22Rv1 (cell line): ENCODE measurements around the gene GPC6.

ENCODE experiments used
- H3K27ac ChIP-seq: fragments of 450-650 bp; 2 replicates; pipeline ENCODE4 v1.5.1; 2017
- ZFX ChIP-seq: fragments of 450-650 bp; IDR thresholded peaks from 2 replicates; pipeline ENCODE4 v1.6.1; 2017; ENCODE audit warnings: antibody characterized with exemption, borderline replicate concordance
- TF ChIP-seq, protein P1 (sequence below): fragments of 450-650 bp; IDR thresholded peaks from 2 replicates; pipeline ENCODE4 v1.5.1; 2017; ENCODE audit warnings: mild to moderate bottlenecking

GPC6 gene

DNA sequence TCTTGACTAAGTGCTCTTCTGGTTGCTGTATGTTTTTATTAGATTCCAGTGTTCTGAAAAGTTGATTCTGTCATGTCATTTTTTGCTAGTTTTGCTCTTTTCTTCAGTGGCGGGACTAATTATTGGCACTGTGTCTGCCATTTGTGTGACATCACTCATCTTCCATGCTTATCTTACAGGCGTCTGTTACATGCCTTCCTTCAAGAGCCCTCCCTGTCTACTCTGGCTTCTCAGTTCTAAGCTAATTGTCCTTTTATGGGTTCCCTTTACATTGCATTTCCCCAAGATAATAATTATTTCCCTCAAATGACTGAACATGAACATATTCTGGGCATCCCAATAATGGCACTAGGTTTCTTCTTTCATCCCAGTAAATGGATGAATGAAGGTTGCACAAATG is 793.8 kb downstream of the GPC6 start:
- H3K27ac ChIP-seq, result no peak overlapping the region

DNA sequence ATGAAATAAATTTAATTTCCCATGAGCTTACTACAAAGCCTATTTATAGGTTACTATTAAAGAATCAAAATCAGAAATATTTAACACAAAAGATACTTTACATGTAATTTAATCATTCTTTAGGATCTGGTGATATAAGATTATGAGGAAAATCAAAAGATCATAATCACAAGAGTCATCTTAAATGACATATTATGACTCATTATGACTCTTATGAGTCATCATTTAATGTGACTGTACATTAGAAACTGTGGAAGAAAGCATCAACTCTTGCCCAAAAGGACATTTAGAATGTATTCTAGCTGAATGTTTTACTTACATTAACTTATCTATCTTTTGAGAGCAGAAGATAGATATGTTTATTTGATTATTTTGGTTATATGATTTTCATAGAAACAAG is 794.2 kb downstream of the GPC6 start:
- TF ChIP-seq ZFX, result no peak
- TF ChIP-seq, protein P1, sequence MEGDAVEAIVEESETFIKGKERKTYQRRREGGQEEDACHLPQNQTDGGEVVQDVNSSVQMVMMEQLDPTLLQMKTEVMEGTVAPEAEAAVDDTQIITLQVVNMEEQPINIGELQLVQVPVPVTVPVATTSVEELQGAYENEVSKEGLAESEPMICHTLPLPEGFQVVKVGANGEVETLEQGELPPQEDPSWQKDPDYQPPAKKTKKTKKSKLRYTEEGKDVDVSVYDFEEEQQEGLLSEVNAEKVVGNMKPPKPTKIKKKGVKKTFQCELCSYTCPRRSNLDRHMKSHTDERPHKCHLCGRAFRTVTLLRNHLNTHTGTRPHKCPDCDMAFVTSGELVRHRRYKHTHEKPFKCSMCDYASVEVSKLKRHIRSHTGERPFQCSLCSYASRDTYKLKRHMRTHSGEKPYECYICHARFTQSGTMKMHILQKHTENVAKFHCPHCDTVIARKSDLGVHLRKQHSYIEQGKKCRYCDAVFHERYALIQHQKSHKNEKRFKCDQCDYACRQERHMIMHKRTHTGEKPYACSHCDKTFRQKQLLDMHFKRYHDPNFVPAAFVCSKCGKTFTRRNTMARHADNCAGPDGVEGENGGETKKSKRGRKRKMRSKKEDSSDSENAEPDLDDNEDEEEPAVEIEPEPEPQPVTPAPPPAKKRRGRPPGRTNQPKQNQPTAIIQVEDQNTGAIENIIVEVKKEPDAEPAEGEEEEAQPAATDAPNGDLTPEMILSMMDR, result no peak
- no peak overlapping the region for H3K27ac ChIP-seq

More for the DNA sequence above, 793.8 kb downstream of the GPC6 start:
- TF ChIP-seq, protein P1, result no peak
- no peak for TF ChIP-seq ZFX

DNA sequence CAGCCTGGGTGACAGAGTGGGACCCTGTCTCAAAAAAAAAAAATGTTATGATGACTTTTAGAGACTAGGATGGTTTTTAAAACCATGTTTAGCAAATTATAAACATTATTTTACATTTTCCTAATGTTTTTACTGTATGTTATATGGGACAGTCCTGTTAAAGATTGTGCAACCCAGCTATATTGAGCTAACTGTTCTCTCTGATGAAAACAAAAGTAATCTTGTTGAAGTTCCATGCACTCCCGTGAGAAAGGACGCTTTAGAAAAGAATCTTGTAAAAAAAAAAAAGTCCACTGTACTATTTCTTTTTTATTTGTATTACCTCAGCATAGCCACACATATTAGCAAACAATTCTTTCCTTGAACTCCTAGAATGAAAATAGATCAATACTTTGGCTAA is 801.6 kb downstream of the GPC6 start:
- TF ChIP-seq ZFX, result no peak
- TF ChIP-seq, protein P1, result no peak
- no peak overlapping the region for H3K27ac ChIP-seq

DNA sequence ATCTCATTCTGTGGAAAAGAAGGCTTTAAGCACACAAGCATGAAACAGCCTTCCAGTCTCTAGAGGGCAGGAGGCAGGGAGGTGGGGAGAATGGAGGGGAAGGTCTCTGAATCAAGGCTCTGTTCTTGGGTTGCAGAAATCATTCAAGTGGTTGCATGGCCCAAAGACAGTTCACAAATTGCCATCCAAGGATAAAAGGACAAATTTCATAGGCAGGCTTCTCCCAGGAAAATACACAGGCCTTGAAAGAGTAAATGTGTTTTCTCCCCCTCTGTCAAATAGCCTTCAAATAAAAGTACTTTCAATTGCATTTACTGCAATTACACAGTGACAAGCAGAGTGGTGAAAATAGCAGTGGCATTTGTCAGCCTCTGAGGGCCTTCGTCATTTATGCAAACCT is 802.0 kb downstream of the GPC6 start:
- no peak overlapping the region for H3K27ac ChIP-seq
- no peak for TF ChIP-seq ZFX
- TF ChIP-seq, protein P1, result no peak

DNA sequence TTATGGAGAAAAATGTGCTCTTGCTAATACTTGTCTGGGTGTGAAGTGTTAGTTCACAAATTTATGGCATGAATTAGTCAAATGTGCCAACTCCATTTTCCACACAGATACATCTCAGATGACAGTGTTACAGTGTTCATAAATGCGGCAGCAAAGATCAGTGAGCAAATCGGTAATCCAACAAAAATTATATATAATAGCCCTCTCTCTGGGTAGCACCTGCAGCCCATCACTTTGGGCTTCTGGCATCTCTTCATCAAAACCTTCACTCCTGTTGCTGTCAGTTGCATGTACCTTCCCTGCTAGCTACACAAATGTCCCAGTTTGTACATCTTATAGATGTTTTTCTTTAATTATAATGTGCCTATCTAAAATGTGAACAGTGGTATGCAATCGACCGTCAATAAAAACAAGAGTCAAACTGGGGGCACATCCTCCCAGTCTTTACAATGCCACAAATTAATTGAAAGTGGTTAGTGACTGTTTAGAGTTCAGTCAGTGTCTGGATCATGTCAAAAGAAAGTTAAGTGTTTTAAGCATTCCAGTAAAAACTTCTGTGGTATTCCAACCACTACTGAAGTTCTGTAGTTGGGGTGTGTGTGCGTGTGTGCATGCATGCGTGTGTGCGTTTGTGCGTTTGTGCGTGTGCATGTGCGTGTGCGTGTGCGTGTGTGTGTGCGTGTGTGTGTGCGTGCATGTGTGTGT is 804.0 kb downstream of the GPC6 start:
- TF ChIP-seq, protein P1, result no peak
- no peak for TF ChIP-seq ZFX
- H3K27ac ChIP-seq, result no peak overlapping the region

DNA sequence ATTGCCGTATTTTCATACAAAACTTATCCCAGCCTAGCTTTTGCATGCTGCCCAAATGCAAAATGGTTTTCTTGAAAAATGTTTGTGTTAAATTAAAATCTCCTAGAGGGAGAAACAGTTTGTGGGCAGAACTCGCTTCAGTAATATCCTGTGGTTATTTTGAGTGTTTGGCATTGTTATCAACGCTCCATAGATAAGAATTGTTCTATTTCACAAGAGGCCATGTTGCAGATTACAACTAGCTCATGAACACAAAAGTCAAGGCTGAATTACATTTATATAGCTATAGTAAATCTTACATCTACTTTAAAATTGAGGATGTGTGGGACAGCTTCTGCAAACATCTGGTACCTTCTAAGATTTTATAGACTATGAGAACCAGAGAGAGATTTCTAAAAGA is 805.0 kb downstream of the GPC6 start:
- H3K27ac ChIP-seq, result no peak overlapping the region
- TF ChIP-seq, protein P1, result no peak
- no peak for TF ChIP-seq ZFX

DNA sequence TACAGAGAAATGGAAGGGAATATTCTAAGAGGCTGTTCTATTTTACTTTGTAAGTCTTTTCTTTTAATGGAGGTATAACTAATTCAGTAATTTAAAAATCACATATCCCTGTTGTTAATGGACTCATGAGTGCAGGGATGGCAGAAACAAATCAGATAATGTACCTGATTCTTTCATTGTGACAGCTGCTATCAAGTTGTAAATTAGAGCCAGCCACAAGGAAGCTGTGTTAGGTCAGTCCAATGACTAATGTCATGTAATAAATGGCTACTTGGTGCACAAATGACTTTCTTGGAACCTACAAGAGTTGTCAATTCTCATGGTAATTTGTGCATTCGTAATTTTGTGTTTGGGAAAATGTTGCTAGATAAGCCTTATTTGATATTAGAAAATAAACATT is 806.5 kb downstream of the GPC6 start:
- TF ChIP-seq, protein P1, result no peak
- no peak for TF ChIP-seq ZFX

More for the DNA sequence above, 806.5 kb downstream of the GPC6 start:
- H3K27ac ChIP-seq, result no peak overlapping the region
